Neural cell (in vitro differentiated cells): ENCODE results near the gene MED13L. TPM values are rescaled to one million over a fixed set of nuclear protein-coding genes. Genes with fewer than 3 reads are reported as not detected.

Experiments used
- H2AFZ ChIP-seq: fragments of 200-600, 300-800 bp; sonication (generic), shearing (Covaris generic); 2 replicates; pipeline ENCODE4 v1.6.0; 2014; ENCODE audit warnings: low read depth, mild to moderate bottlenecking, antibody characterized with exemption, low read length, moderate library complexity
- H3F3A ChIP-seq: fragments of 200-600 bp; shearing (Covaris generic); 2 replicates; pipeline ENCODE4 v1.6.1; 2016; ENCODE audit warnings: mild to moderate bottlenecking, moderate library complexity, mixed read lengths, antibody characterized with exemption, low read length; ENCODE audit not compliant: insufficient read depth, poor library complexity, severe bottlenecking
- H3K27ac ChIP-seq: fragments of 200-600, 300-800 bp; sonication (generic), shearing (Covaris generic); 2 replicates; pipeline ENCODE4 v1.5.1; 2014; ENCODE audit warnings: mild to moderate bottlenecking, low read length, moderate library complexity
- H3K27me3 ChIP-seq: fragments of 300-800, 200-600 bp; sonication (generic), shearing (Covaris generic); 2 replicates; pipeline ENCODE4 v1.6.0; 2014; ENCODE audit warnings: mild to moderate bottlenecking, low read depth, low read length, moderate library complexity; ENCODE audit not compliant: insufficient read depth
- H3K36me3 ChIP-seq: fragments of 300-800, 200-600 bp; sonication (generic), shearing (Covaris generic); 2 replicates; pipeline ENCODE4 v1.5.1; 2014; ENCODE audit warnings: mild to moderate bottlenecking, antibody characterized with exemption, low read length, moderate library complexity; ENCODE audit not compliant: insufficient read depth
- H3K4me2 ChIP-seq: fragments of 300-800, 200-600 bp; sonication (generic), shearing (Covaris generic); 2 replicates; pipeline ENCODE4 v1.6.0; 2014; ENCODE audit warnings: mild to moderate bottlenecking, low read length
- H3K4me3 ChIP-seq: fragments of 300-800, 200-600 bp; sonication (generic), shearing (Covaris generic); 2 replicates; pipeline ENCODE4 v1.5.1; 2014; ENCODE audit warnings: mild to moderate bottlenecking, low read length, moderate library complexity
- H3K79me2 ChIP-seq: fragments of 200-600 bp; shearing (Covaris generic); replicated peaks from 2 replicates; pipeline ENCODE4 v1.6.0; 2014; ENCODE audit warnings: mild to moderate bottlenecking, low read length, moderate library complexity; ENCODE audit not compliant: insufficient read depth
- H3K9ac ChIP-seq: fragments of 300-800, 200-600 bp; sonication (generic), shearing (Covaris generic); 2 replicates; pipeline ENCODE4 v1.6.1; 2016; ENCODE audit warnings: mild to moderate bottlenecking, low read length, mixed read lengths
- H3K9me2 ChIP-seq: fragments of 200-600 bp; shearing (Covaris generic); 2 replicates; pipeline ENCODE4 v1.6.1; 2016; ENCODE audit warnings: mild to moderate bottlenecking, low read length, mixed read lengths; ENCODE audit not compliant: insufficient read depth
- H3K9me3 ChIP-seq: fragments of 200-600, 300-800 bp; sonication (generic), shearing (Covaris generic); 2 replicates; pipeline ENCODE4 v1.6.1; 2016; ENCODE audit warnings: mild to moderate bottlenecking, mixed run types, low read length, moderate library complexity, mixed read lengths
- H4K20me1 ChIP-seq: fragments of 200-600 bp; shearing (Covaris generic); 2 replicates; pipeline ENCODE4 v1.6.1; 2016; ENCODE audit warnings: mild to moderate bottlenecking, mixed run types; ENCODE audit not compliant: insufficient read depth
- EP300 ChIP-seq: fragments of 450-650 bp; conservative IDR thresholded peaks from 2 replicates; pipeline ENCODE4 v1.6.1; 2014; ENCODE audit warnings: antibody characterized with exemption, mild to moderate bottlenecking, moderate library complexity; ENCODE audit not compliant: poor library complexity, severe bottlenecking
- EZH2 ChIP-seq: fragments of 200-600, 300-800 bp; shearing (Covaris generic), sonication (generic); IDR thresholded peaks from 2 replicates; pipeline ENCODE4 v1.6.1; 2014; ENCODE audit warnings: antibody characterized with exemption, low read length, borderline replicate concordance, mild to moderate bottlenecking; ENCODE audit not compliant: insufficient read depth, poor library complexity, severe bottlenecking
- MXI1 ChIP-seq: fragments of 450-650 bp; conservative IDR thresholded peaks from 2 replicates; pipeline ENCODE4 v1.6.1; 2014; ENCODE audit warnings: antibody characterized with exemption, mild to moderate bottlenecking; ENCODE audit not compliant: poor library complexity, severe bottlenecking
- POLR2AphosphoS5 ChIP-seq: IDR thresholded peaks from 2 replicates; pipeline ENCODE4 v1.6.1; 2012
- RAD21 ChIP-seq: fragments of 450-650 bp; conservative IDR thresholded peaks from 2 replicates; pipeline ENCODE4 v1.6.1; 2014; ENCODE audit warnings: antibody characterized with exemption, mild to moderate bottlenecking, moderate library complexity
- SMC3 ChIP-seq: fragments of 450-650 bp; conservative IDR thresholded peaks from 2 replicates; pipeline ENCODE4 v1.6.1; 2014; ENCODE audit warnings: antibody characterized with exemption, mild to moderate bottlenecking, moderate library complexity; ENCODE audit not compliant: poor library complexity
- TAF1 ChIP-seq: IDR thresholded peaks from 2 replicates; pipeline ENCODE4 v1.6.1; 2012; ENCODE audit warnings: low read depth
- polyA plus RNA-seq: library from polyadenylated mRNA; depleted of rRNA; stranded (reverse); fragments of >200 nt; gene quantifications from 2 replicates; pipeline ENCODE4 v1.2.3, GENCODE V29; 2014
- TF ChIP-seq, protein P1 (sequence below): fragments of 450-650 bp; IDR thresholded peaks from 2 replicates; pipeline ENCODE4 v1.5.1; 2014; ENCODE audit warnings: antibody characterized with exemption, mild to moderate bottlenecking, moderate library complexity; ENCODE audit not compliant: poor library complexity, severe bottlenecking
- TF ChIP-seq, protein P2 (sequence below): IDR thresholded peaks from 2 replicates; pipeline ENCODE4 v1.6.1; 2012; ENCODE audit warnings: borderline replicate concordance

MED13L gene
- polyA plus RNA-seq, 1 donor from 2014 or later = 38.9 TPM

- Histone ChIP-seq H3K9me2 (no peaks in the 10 kb centered on the region), H3K4me2 (no peak overlapping the region), H3K9ac (no peak overlapping the region), H2AFZ (no peak overlapping the region), H3K36me3 (no peaks in the 10 kb centered on the region), H3K79me2 (peaks cover 7% of the 10 kb centered on the region), H3K27me3 (no peaks in the 10 kb centered on the region), H3K4me3 (no peak overlapping the region), H3K27ac (no peak overlapping the region), H3K9me3 (no peaks in the 10 kb centered on the region), H4K20me1 (no peaks in the 10 kb centered on the region), H3F3A (no peaks in the 10 kb centered on the region)
- TF ChIP-seq RAD21 = no peak
- no peak for TF ChIP-seq EZH2
- no peak for TF ChIP-seq POLR2AphosphoS5
- TF ChIP-seq EP300 = no peak
Observed at GRCh38 chr12:116220756-116221155, 56.7 kb downstream of the MED13L start.

DNA sequence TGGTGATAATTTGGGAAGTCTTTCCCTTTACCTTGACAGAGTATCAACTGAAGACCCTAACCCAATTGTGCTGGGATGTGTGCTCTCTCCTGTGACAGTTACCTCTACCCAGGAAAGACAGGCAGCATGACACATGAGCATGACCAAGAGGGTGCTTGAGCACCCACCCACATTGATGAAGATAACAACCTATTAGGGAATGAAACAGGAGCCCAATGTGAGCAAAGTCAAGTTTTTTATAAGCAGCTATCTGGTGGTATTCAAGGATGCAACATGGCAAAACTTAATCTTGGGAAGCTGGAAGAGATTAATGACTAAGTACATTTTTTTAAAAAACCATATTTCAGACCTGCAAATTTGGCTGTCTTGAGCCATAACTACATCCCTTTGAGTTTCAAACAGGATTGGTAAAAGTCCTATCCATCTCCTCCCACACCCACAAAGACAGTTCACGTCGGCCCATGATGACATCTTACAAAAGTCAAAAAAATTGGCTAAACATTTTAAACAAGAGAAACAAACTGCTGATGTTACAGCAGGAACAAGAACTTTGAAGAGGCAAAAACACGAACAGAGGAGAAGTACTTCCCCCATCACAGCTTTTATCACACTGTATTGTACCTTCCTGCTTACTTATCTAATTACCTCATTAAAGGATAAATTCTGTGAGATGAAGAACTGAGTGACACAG is 60.3 kb downstream of the MED13L start:
- H3K9me3 ChIP-seq = no peaks in the 10 kb centered on the region
- H3F3A ChIP-seq = no peaks in the 10 kb centered on the region
- no peak overlapping the region for H3K4me3 ChIP-seq
- no peak overlapping the region for H3K9ac ChIP-seq
- no peaks in the 10 kb centered on the region for H4K20me1 ChIP-seq
- H3K27me3 ChIP-seq = no peaks in the 10 kb centered on the region
- TF ChIP-seq, protein P1, sequence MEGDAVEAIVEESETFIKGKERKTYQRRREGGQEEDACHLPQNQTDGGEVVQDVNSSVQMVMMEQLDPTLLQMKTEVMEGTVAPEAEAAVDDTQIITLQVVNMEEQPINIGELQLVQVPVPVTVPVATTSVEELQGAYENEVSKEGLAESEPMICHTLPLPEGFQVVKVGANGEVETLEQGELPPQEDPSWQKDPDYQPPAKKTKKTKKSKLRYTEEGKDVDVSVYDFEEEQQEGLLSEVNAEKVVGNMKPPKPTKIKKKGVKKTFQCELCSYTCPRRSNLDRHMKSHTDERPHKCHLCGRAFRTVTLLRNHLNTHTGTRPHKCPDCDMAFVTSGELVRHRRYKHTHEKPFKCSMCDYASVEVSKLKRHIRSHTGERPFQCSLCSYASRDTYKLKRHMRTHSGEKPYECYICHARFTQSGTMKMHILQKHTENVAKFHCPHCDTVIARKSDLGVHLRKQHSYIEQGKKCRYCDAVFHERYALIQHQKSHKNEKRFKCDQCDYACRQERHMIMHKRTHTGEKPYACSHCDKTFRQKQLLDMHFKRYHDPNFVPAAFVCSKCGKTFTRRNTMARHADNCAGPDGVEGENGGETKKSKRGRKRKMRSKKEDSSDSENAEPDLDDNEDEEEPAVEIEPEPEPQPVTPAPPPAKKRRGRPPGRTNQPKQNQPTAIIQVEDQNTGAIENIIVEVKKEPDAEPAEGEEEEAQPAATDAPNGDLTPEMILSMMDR = no peak
- TF ChIP-seq TAF1 = no peak
- H3K9me2 ChIP-seq = no peaks in the 10 kb centered on the region
- no peak overlapping the region for H2AFZ ChIP-seq
- no peaks in the 10 kb centered on the region for H3K36me3 ChIP-seq
- H3K4me2 ChIP-seq = no peak overlapping the region
- H3K79me2 ChIP-seq = peaks cover 21% of the 10 kb centered on the region
- no peak overlapping the region for H3K27ac ChIP-seq

DNA sequence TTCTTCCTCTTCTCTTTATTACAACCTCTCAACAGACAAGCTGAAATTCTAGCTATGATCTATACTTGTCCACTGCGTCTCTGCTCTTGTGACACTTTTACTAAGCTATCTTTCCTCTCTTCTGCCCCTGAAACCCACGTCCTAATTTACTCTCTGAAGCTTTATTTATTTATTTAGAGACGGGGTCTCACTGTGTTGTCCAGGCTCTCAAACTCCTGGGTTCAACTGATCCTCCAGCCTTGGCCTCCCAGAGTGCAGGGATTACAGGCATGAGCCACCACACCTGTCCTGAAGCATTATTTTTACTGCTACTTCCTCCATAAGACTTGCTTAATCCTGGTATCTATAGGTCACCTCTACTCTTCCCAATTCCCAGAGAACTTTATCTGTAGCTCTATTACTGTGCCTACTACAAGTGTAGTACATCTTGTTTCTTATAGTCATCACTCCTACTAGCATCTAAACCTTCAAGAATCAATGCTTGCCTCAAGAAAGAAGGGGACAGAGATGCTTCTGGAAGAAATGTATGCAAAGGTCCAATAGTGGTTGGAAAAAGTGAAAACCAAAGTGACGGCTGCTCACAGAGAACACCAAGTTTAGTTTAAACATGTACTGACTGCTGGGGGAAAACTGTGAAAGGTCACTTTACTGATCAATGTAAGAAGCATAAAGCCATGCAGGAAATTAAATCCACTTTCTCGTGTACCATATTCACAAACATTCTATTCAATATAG is 61.3 kb downstream of the MED13L start:
- no peaks in the 10 kb centered on the region for H3F3A ChIP-seq
- TF ChIP-seq MXI1 = no peak
- TF ChIP-seq EZH2 = no peak
- TF ChIP-seq, protein P1 = no peak
- TF ChIP-seq, protein P2, sequence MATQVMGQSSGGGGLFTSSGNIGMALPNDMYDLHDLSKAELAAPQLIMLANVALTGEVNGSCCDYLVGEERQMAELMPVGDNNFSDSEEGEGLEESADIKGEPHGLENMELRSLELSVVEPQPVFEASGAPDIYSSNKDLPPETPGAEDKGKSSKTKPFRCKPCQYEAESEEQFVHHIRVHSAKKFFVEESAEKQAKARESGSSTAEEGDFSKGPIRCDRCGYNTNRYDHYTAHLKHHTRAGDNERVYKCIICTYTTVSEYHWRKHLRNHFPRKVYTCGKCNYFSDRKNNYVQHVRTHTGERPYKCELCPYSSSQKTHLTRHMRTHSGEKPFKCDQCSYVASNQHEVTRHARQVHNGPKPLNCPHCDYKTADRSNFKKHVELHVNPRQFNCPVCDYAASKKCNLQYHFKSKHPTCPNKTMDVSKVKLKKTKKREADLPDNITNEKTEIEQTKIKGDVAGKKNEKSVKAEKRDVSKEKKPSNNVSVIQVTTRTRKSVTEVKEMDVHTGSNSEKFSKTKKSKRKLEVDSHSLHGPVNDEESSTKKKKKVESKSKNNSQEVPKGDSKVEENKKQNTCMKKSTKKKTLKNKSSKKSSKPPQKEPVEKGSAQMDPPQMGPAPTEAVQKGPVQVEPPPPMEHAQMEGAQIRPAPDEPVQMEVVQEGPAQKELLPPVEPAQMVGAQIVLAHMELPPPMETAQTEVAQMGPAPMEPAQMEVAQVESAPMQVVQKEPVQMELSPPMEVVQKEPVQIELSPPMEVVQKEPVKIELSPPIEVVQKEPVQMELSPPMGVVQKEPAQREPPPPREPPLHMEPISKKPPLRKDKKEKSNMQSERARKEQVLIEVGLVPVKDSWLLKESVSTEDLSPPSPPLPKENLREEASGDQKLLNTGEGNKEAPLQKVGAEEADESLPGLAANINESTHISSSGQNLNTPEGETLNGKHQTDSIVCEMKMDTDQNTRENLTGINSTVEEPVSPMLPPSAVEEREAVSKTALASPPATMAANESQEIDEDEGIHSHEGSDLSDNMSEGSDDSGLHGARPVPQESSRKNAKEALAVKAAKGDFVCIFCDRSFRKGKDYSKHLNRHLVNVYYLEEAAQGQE = no peak
- no peak for TF ChIP-seq SMC3
- TF ChIP-seq POLR2AphosphoS5 = no peak
- TF ChIP-seq RAD21 = no peak
- no peak for TF ChIP-seq EP300
- no peak for TF ChIP-seq TAF1
- peaks cover 31% of the 10 kb centered on the region for H3K79me2 ChIP-seq
- no peaks in the 10 kb centered on the region for H3K36me3 ChIP-seq
- no peak overlapping the region for H3K4me2 ChIP-seq
- H3K9me3 ChIP-seq = no peaks in the 10 kb centered on the region
- no peak overlapping the region for H3K27ac ChIP-seq
- H4K20me1 ChIP-seq = no peaks in the 10 kb centered on the region
- no peaks in the 10 kb centered on the region for H3K9me2 ChIP-seq
- no peak overlapping the region for H3K4me3 ChIP-seq
- no peak overlapping the region for H2AFZ ChIP-seq
- H3K9ac ChIP-seq = no peak overlapping the region
- no peaks in the 10 kb centered on the region for H3K27me3 ChIP-seq
